Activated CD4-positive, alpha-beta T cell treated with anti-CD3 and anti-CD28 coated beads for 48 hours (primary cell): ENCODE measurements around the gene COL26A1.
"Not testable (repeated sequence)": the region's sequence is repeated elsewhere in the genome, so short reads cannot be mapped to it uniquely, and the experiment has no call there.

Experiments used
- DNase-seq: peaks from one replicate; pipeline ENCODE4 v3.0.0-alpha.2; 2020

The COL26A1 gene

GRCh38 chr7:101453617-101454016 lies 90.9 kb downstream of the COL26A1 start:
- DNase-seq = no peak

DNA sequence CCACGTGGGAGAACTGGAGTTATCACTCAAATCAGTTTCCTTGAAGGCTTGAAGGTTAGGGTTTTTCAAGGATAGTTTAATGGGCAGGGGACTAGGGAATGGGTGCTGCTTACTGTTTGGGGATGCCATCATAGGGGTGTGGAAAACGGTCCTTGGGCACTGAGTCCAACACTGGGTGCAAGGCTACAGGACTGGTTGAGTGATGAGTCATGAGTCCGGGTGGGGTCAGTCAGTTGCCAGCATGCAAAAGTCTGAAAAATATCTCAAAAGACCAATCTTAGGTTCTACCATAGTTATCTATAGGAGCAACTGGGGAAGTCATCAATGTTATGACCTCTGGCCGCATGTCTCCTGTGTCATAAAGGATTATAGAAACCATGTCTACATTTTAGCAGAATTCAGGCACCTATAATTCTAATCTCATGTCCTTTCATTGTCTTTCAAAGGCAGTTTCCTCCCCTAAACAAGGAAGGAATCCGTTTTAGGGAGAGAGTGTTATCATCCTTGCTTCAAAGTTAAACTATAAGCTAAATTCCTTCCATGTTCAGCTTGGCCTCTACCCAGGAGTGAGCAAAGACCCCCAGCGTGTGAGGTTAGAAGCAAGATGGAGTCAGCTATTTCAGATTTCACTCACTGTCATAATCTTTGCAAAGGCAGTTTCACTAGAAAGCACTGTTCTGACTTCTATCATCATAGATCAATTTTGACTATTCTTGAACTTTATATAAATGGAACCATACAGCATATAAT lies 94.5 kb downstream of the COL26A1 start:
- no peak for DNase-seq

- peak; percentile 17 for DNase-seq
These were observed 102.5 kb downstream of the COL26A1 start for GRCh38 chr7:101465131-101465530.

- DNase-seq = peak; percentile 11
These were observed 103.0 kb downstream of the COL26A1 start for GRCh38 chr7:101465576-101466196.

DNA sequence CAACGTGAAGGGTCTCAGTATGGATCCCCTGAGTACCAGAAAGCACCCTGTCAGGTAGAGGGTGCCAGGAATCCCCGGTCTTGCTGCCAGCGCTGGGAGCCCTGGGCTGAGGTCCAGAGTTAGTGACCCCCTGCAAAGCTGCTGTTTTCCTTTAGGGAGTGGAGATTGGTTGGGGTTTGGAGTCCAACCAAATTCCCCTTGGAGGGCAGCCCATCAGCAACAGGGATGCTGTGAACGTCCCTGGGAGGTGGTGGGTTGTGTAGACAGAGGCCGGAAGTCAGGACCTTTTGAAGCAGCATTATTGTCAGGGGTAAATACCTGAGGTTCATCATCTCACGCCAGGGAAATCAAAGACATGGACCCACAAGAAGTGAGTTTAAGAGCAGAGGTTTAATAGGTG lies 104.2 kb downstream of the COL26A1 start:
- no peak for DNase-seq

- no peak for DNase-seq
These were observed 106.0 kb downstream of the COL26A1 start for GRCh38 chr7:101468546-101469275.

DNA sequence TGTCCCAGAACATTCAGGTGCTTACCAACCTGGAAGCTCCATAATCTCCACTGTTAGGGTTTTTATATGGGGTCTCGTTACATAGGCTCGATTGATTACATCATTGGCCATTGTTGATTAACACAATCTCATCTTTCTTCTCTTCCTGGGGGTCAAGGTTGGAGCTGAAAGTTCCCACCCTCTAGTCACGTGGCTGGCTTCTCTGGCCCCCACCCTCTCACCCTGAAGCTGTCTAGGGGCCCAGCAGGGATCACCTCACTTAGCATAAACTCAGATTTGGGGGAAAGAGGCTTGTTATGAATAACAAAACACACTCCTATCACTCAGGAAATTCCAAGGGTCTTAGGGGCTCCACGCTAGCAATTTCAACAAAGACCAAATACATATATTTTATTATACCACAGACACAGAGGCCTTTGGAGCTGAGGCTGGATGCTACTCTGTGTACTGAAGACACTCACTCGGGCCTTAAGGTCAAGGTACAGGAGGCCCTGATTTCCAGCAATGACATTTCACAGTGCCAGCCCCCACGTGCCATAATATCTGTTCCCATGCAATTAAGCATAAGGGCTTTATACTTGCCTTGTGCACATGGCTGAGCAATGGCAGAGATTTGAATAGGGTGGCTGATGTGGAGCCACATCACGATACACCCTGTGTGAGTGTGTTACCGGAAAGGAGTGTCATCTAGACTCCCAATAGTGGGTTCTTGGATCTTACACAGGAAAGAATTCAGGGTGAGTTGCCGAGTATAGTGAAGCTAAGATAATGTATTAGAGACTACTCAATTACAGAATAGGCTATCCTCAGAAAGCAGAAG lies 108.2 kb downstream of the COL26A1 start:
- no peak for DNase-seq

DNA sequence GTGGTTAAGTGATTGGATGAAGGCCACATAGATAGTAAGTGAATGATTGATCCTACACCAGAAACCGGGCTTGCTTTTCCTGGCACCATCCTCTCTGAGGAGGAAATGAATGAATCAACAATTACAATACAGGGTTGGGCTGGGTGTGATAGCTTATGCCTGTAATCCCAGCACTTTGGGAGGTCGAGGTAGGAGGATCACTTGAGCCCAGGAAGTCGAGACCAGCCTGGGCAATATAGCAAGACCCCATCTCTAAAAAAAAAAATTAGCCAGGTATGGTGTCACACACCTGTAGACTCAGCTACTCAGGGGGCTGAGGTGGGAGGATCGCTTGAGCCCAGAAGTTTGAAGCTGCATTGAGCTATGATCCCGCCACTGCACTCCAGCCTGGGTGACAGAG lies 111.5 kb downstream of the COL26A1 start:
- DNase-seq = no peak

DNA sequence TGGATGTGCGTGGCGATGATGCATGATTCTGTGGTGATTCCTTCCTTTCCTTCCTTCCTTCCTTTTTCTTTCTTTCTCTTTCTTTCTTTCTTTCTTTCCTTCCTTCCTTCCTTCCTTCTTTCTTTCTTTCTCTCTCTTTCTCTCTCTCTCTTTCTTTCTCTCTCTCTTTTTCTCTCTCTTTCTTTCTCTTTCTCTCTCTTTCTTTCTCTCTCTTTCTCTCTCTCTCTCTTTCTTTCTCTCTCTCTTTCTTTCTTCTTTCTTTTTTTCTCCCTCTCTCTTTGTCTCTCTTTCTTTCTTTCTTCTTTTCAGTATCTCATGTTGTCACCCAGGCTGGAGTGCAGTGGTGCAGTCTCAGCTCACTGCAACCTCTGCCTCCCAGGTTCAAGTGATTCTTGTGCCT lies 113.0 kb downstream of the COL26A1 start:
- not testable (repeated sequence) for DNase-seq

DNA sequence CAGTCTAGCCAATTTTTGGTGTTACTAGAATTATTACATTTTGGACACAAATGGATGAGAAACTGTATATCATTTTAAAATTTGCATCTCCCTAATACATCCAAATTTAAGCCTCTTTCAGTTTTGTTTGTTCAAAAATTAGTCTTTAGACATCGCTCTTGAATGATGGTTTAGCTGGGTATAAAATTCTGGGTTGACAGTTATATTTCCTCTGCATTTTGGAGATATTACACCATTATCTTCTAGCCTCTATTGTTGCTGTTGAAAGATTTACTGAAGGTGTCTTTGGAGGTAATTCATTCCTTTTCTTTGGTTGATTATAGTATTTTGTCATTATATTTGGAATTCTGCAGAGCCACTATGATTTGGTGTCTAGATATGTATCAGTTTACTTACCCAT lies 116.5 kb downstream of the COL26A1 start:
- DNase-seq = no peak

DNA sequence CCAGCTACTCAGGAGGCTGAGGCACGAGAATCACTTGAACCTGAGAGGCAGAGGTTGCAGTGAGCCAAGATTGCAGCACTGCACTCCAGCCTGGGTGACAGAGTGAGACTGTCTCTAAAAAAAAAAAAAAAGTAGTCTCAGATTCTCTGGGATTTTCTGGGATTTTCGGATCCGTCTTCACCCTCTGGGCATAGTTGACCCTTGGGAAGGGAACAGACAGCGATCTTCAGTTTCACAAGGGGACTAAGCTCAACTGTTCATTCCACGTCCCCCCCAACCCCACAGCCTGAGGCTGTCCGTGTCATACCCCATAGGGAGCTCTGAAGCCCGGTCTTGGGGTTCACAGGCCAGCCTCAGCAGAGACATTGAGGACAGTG lies 123.4 kb downstream of the COL26A1 start:
- not testable (repeated sequence) for DNase-seq

DNA sequence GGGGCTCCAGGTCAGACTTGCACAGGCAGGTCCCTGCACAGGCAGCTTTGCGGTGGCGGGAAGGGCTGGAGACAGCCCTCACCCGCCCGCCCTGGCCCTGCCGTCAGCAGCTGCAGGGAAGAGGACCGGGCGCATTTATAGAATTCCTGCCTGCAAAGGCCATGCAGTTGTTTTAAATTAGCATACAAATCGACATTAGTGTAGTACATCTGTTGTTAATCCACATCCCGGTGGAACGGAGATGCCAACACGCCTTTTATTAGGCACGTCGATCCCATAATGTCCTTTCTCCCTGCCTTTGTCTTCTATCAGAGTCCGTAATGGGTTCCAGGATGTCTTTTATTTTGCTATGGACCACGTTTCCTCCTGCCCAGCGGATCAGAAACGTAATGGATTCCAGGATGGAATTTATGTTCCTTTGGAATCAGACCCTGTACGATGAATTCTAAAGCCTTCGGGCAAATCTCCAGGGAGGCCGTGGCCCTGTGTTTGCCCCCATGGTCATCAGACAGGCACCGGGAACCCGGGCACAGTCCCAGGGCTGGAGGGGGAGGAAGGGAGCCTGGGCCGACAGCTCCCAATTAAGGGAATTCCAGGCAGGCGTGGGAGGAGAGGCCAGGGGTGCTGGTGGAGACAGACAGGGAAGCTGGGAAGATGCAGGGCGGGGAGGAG lies 123.9 kb downstream of the COL26A1 start:
- DNase-seq = no peak

DNA sequence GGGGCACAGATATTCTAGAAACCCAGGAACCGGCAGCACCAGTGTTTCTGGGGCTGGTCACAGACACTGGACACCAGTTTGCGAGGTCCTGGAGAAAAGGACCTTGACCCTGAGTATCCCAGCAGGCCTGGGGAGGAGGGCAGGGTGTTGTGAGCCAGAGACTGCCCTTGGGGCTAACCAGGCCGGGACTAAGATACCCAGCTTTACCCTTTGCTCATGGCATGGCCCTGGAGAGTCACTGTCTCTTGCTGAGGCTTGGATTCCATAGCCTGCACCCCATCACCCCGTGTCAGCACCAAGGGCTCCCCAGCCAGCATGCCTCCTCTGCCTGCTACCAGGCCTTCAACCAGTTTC lies 124.4 kb downstream of the COL26A1 start:
- no peak for DNase-seq

GRCh38 chr7:101487753-101488152 lies 125.1 kb downstream of the COL26A1 start:
- DNase-seq = no peak

DNA sequence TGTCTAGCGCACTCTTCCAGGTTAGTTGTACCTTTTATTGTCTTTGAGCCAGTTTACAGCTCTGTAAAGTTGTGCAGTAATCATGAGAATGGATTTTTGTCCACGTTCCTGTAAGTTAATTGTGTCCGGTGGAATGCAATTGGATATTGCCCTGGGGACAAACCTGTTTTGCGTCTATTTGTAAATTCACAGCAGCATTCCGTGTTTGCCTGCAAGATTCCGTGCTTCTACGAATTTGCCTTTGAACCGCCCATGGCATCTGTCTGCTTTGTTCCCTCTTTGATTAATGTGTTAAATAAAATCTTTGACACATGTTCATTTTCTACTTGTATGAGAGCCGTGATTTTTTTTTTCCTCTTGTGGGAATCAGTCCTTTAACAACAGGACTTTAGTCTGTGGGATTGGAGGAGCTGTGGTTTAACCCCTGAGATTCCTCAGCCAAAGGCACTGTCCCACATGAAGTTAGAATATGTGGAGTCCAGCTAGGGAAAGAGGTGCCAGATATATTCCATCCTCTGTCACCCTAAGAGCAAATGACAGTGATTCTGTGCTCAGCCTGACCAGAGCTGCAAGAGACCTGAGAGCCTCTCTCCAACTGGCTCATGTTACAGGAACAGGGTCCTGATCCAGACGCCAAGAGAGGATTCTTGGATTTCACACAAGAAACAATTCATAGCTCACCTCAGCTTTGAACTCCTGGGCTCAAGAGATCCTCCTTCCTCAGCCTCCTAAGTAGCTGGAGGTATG lies 126.3 kb downstream of the COL26A1 start:
- DNase-seq = no peak

DNA sequence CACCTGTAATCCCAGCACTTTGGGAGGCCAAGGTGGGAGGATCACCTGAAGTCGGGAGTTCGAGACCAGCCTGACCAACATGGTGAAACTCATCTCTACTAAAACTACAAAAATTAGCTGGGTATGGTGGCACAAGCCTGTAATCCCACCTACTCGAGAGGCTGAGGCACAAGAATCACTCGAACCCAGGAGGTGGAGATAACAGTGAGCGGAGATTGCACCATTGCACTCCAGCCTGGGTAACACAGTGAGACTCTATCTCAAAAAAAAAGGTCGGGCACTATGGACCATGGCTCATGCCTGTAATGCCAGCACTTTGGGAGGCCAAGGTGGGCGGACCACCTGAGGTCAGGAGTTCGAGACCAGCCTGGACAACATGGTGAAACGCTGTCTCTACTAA lies 127.8 kb downstream of the COL26A1 start:
- not testable (repeated sequence) for DNase-seq

GRCh38 chr7:101491442-101491841 lies 128.8 kb downstream of the COL26A1 start:
- DNase-seq = not testable (repeated sequence)

GRCh38 chr7:101494602-101495329 lies 132.1 kb downstream of the COL26A1 start:
- no peak for DNase-seq

- no peak for DNase-seq
These were observed 133.3 kb downstream of the COL26A1 start for GRCh38 chr7:101496017-101496416.

GRCh38 chr7:101501351-101501750 lies 138.7 kb downstream of the COL26A1 start:
- DNase-seq = no peak

- no peak for DNase-seq
These were observed 139.9 kb downstream of the COL26A1 start for GRCh38 chr7:101502466-101503098.
